Brain microvascular endothelial cell (primary cell): Measurements from ENCODE around the gene FNDC3B.

Experiments used
- DNase-seq: peaks from one replicate; pipeline ENCODE4 v3.0.0-alpha.2; 2020
- H3K27ac ChIP-seq: fragments of 250-450 bp; sonication (Bioruptor Pico); 2 replicates; pipeline ENCODE4 v1.5.1; 2020; ENCODE audit warnings: mild to moderate bottlenecking, moderate library complexity
- H3K27me3 ChIP-seq: fragments of 250-450 bp; sonication (Bioruptor Pico); replicated peaks from 2 replicates; pipeline ENCODE4 v1.5.1; 2020; ENCODE audit warnings: mild to moderate bottlenecking
- H3K36me3 ChIP-seq: fragments of 250-450 bp; sonication (Bioruptor Pico); replicated peaks from 2 replicates; pipeline ENCODE4 v1.5.1; 2020; ENCODE audit warnings: mild to moderate bottlenecking
- H3K4me3 ChIP-seq: 2 replicates; pipeline ENCODE4 v1.5.1; 2011; ENCODE audit warnings: low read depth, mild to moderate bottlenecking, control low read depth, low read length, moderate library complexity
- CTCF ChIP-seq: IDR thresholded peaks from 2 replicates; pipeline ENCODE4 v1.5.1; 2011; ENCODE audit warnings: low read depth, mild to moderate bottlenecking, moderate library complexity, low read length, control low read depth, inconsistent platforms; ENCODE audit errors: missing control alignments
- in situ Hi-C: cut with HindIII; loops from 2 replicates; pipeline ENCODE4 v1.10.0; 2017; ENCODE audit warnings: low sequenced_read_pairs, low pct_ligation_motif_present

Gene FNDC3B

GRCh38 chr3:172148241-172148640 is 108.9 kb downstream of the FNDC3B start:
- no peak for DNase-seq
- Histone ChIP-seq H3K27ac (peak overlapping the region; percentile 37), H3K27me3 (no peaks in the 10 kb centered on the region), H3K4me3 (no peak overlapping the region), H3K36me3 (peaks cover 16% of the 10 kb centered on the region)
- TF ChIP-seq CTCF, result no peak
- in situ Hi-C loops, result no loop called here

GRCh38 chr3:172148702-172149565 is 109.6 kb downstream of the FNDC3B start:
- TF ChIP-seq CTCF, result no peak
- Histone ChIP-seq H3K4me3 (no peak overlapping the region), H3K27me3 (no peaks in the 10 kb centered on the region), H3K36me3 (peaks cover 16% of the 10 kb centered on the region), H3K27ac (peak overlapping the region; percentile 37)
- in situ Hi-C loops, result no loop called here
- DNase-seq, result no peak

GRCh38 chr3:172150268-172150667 is 110.9 kb downstream of the FNDC3B start:
- Histone ChIP-seq H3K4me3 (no peak overlapping the region), H3K27me3 (no peaks in the 10 kb centered on the region), H3K27ac (no peak overlapping the region), H3K36me3 (peaks cover 19% of the 10 kb centered on the region)
- TF ChIP-seq CTCF, result no peak
- in situ Hi-C loops, result no loop called here
- no peak for DNase-seq

- no peak overlapping the region for H3K4me3 ChIP-seq
Observed at GRCh38 chr3:172150913-172151650, 111.7 kb downstream of the FNDC3B start.

More at GRCh38 chr3:172150913-172151650, 111.7 kb downstream of the FNDC3B start:
- Histone ChIP-seq H3K27ac (peak overlapping the region; percentile 92), H3K36me3 (peaks cover 19% of the 10 kb centered on the region), H3K27me3 (no peaks in the 10 kb centered on the region)
- TF ChIP-seq CTCF, result no peak
- in situ Hi-C loops, result no loop called here
- no peak for DNase-seq
